Large intestine (tissue), 12 donors: ENCODE results near the gene FAM161A. TPM values are rescaled to one million over a fixed set of nuclear protein-coding genes. Genes with fewer than 3 reads are reported as not detected.
A peak's percentile ranks its signal among the peaks of the same experiment; 100 is the strongest.
"Not testable (repeated sequence)": the region's sequence is repeated elsewhere in the genome, so short reads cannot be mapped to it uniquely, and the experiment has no call there.

Experiments used
- DNase-seq, 2 donors: peaks; one replicate each; pipeline versions ENCODE4 v3.0.0 to v3.0.0-alpha.2; 2013
- H3K27ac ChIP-seq: one replicate; pipeline ENCODE4 v1.5.1; 2013; ENCODE audit warnings: low read length
- H3K27me3 ChIP-seq: 2 replicates; pipeline ENCODE4 v1.6.1; 2013; ENCODE audit warnings: low read length; ENCODE audit not compliant: control insufficient read depth, insufficient read depth
- H3K36me3 ChIP-seq: 2 replicates; pipeline ENCODE4 v1.6.1; 2013; ENCODE audit warnings: low read length; ENCODE audit not compliant: control insufficient read depth, insufficient read depth
- H3K4me1 ChIP-seq: one replicate; pipeline ENCODE4 v1.6.1; 2013; ENCODE audit warnings: low read length; ENCODE audit not compliant: control insufficient read depth, insufficient read depth
- H3K4me3 ChIP-seq: one replicate; pipeline ENCODE4 v1.5.1; 2013; ENCODE audit warnings: low read length
- H3K9me3 ChIP-seq: one replicate; pipeline ENCODE4 v1.6.1; 2013; ENCODE audit warnings: mild to moderate bottlenecking, low read depth, low read length, moderate library complexity; ENCODE audit not compliant: control insufficient read depth
- WGBS: methylation state at CpG from one replicate; pipeline ENCODE4 v1.1.5; 2013; ENCODE audit warnings: low lambda C conversion rate; ENCODE audit not compliant: insufficient coverage; 5-methylcytosine and 5-hydroxymethylcytosine counted together
- long read RNA-seq, 11 donors: transcript quantifications; one replicate each; lab custom pipeline, GENCODE V29; 2026
- polyA plus RNA-seq: library from polyadenylated mRNA; unstranded; fragments of 120-200 nt; gene quantifications from one replicate; pipeline ENCODE4 v1.2.1, GENCODE V29; 2013

Gene FAM161A
- polyA plus RNA-seq = 7.4 TPM
- long read RNA-seq, donor 1 = 0 reads
- long read RNA-seq, donor 2, partial matches to known transcripts = 0 of 3 reads
- long read RNA-seq, donor 2, other reads (novel, unspliced or antisense) = 0 of 3 reads
- long read RNA-seq, donor 3 = 0 reads
- long read RNA-seq, donor 4 = 0 reads
- long read RNA-seq, donor 5, partial matches to known transcripts = 0 of 1 reads
- long read RNA-seq, donor 5, other reads (novel, unspliced or antisense) = 0 of 1 reads
- long read RNA-seq, donor 6, partial matches to known transcripts = 5 of 5 reads
- long read RNA-seq, donor 6, other reads (novel, unspliced or antisense) = 0 of 5 reads
- long read RNA-seq, donor 7, partial matches to known transcripts = 6 of 6 reads
- long read RNA-seq, donor 7, other reads (novel, unspliced or antisense) = 0 of 6 reads
- long read RNA-seq, donor 8, partial matches to known transcripts = 0 of 1 reads
- long read RNA-seq, donor 8, other reads (novel, unspliced or antisense) = 0 of 1 reads
- long read RNA-seq, donor 9 = 0 reads
- long read RNA-seq, donor 10, partial matches to known transcripts = 0 of 1 reads
- long read RNA-seq, donor 10, other reads (novel, unspliced or antisense) = 0 of 1 reads
- long read RNA-seq, donor 11 = 0 reads

GRCh38 chr2:61853847-61854563 is at the start of gene FAM161A:
TSS of gene FAM161A (minus strand) at chr2:61854060. CDS start at chr2:61854041, 19 bp downstream.
- Histone ChIP-seq H3K27me3 (no peaks in the 10 kb centered on the region), H3K4me1 (no peaks in the 10 kb centered on the region), H3K36me3 (no peaks in the 10 kb centered on the region), H3K9me3 (no peaks in the 10 kb centered on the region), H3K27ac (peak within 1 kb of the TSS; percentile 81), H3K4me3 (peak within 1 kb of the TSS; percentile 76)
- DNase-seq = peak; percentile 82 to 89
- WGBS = 0% methylated on average over 1 of the region's 50 CpGs

DNA sequence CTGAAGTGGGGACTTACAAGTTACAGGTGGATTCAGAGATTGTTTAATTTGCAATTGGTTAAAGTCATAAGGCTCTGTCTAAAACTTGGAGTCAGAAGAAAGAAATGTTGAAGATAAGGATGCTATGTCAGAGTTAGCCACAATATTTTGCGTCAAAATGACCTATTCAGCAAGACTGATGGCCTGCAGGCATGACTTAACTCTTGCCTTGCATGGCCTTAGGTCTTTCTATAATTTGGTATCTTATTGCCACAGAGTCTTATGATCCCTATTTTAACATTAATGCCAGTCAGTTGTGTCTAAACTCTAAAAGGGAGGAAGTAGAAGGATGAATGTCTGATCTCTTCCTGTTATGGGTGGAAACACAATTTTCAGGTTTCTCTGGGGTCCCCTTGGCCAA is 46.4 kb upstream of the FAM161A start:
- no peak for DNase-seq
- Histone ChIP-seq H3K27me3 (no peaks in the 10 kb centered on the region), H3K9me3 (no peaks in the 10 kb centered on the region), H3K4me3 (no peak overlapping the region), H3K4me1 (no peaks in the 10 kb centered on the region), H3K27ac (no peak overlapping the region), H3K36me3 (no peaks in the 10 kb centered on the region)
- WGBS = no CpG with 5 or more reads among the region's 1 CpG

GRCh38 chr2:61898810-61899209 is 45.0 kb upstream of the FAM161A start:
- Histone ChIP-seq H3K36me3 (no peaks in the 10 kb centered on the region), H3K9me3 (no peaks in the 10 kb centered on the region), H3K4me1 (no peaks in the 10 kb centered on the region), H3K27me3 (no peaks in the 10 kb centered on the region), H3K27ac (no peak overlapping the region), H3K4me3 (no peak overlapping the region)
- 33% methylated on average over 1 of the region's 2 CpGs for WGBS
- no peak for DNase-seq

DNA sequence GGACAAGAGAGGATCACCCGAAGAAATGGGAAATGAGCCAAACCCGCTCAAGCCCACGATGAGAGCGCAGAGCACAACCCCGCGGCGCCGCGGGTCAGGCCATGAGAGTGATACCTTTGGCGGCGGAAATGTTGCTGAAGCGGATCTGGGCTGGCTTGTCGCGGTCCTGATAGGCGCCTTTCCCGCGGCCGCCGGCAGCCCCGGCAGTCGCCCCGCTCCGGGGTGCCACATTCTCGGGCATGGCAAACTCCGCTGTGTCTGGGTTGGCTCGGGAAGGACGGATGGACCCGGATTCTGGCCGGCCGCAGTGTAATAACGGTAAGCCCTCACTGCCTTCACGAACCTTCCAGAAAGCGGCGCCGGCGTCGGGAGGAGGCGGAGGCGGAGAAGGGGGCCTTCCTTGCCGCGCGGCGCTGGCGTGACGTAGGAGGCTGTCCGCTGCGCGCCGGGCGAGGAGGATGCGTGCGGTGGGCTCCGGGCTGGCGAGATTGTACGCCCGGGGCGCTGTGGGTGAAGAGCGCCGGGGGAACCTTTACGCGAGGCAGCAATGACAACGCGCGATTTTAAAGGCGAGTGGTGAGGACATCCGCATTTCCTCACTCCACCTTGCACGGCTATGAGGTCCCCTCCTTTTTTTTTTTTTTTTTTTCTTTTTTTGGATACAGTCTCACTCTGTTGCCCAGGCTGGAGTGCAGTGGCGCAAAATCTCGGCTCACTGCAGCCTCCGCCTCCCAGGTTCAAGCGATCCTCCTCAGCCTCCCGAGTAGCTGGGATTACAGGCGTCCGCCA is 34.6 kb upstream of the FAM161A start, which contains the start of gene CCT4:
Gene CCT4 (minus strand): TSS at position 390 of the 789 bp plus-strand sequence. CDS start 149 bp downstream, at position 241.
- peak; percentile 79 to 93 for DNase-seq
- Histone ChIP-seq H3K9me3 (peaks cover 3% of the 10 kb centered on the region), H3K4me3 (peak within 1 kb of the TSS; percentile 97), H3K4me1 (no peaks in the 10 kb centered on the region), H3K27me3 (no peaks in the 10 kb centered on the region), H3K36me3 (peaks cover 20% of the 10 kb centered on the region), H3K27ac (peak within 1 kb of the TSS; percentile 92)
- 0% methylated on average over 1 of the region's 74 CpGs for WGBS

GRCh38 chr2:61887717-61888266 is 33.9 kb upstream of the FAM161A start:
- no peaks in the 10 kb centered on the region for H3K27me3 ChIP-seq
- H3K4me1 ChIP-seq = no peaks in the 10 kb centered on the region
- peaks cover 23% of the 10 kb centered on the region for H3K36me3 ChIP-seq
- peaks cover 3% of the 10 kb centered on the region for H3K9me3 ChIP-seq
- H3K27ac ChIP-seq = peak overlapping the region; percentile 92
- peak overlapping the region; percentile 97 for H3K4me3 ChIP-seq
- 0% methylated on average over 7 of the region's 18 CpGs for WGBS
- no peak for DNase-seq

DNA sequence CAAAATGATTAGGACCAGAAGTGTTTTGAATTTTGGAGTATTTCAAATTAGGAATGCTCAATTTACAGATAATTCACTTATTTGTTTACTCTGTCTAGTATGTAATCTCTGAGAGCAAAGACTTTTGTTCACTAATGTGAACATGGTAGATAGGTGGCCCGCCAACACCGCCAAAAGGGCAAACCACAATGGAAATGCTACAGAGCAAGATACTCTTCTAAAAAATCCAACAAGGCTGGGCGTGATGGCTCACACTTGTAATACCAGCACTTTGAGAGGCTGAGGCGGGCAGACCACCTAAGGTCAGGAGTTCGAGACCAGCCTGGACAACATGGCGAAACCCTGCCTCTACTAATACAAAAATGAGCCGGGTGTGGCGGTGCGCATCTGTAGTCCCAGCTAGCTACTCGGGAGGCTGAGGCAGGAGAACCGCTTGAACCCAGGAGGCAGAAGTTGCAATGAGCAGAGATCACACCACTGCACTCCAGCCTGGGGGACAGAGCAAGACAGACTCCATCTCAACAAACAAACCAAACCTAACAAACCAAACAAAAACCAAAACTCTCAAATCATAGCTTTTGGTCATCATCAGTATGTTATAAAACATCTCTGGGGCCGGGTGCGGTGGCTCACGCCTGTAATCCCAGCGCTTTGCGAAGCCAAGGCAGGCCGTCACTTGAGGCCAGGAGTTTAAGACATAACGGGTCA is 32.2 kb upstream of the FAM161A start:
- no peaks in the 10 kb centered on the region for H3K4me1 ChIP-seq
- no peak for DNase-seq
- no peaks in the 10 kb centered on the region for H3K27me3 ChIP-seq
- H3K36me3 ChIP-seq = peaks cover 36% of the 10 kb centered on the region
- peaks cover 3% of the 10 kb centered on the region for H3K9me3 ChIP-seq
- no CpG with 5 or more reads among the region's 18 CpGs for WGBS
- H3K4me3 ChIP-seq = no peak overlapping the region
- no peak overlapping the region for H3K27ac ChIP-seq

- 100% methylated on average over 5 of the region's 5 CpGs for WGBS
- H3K9me3 ChIP-seq = no peaks in the 10 kb centered on the region
- H3K27me3 ChIP-seq = no peaks in the 10 kb centered on the region
- H3K4me1 ChIP-seq = no peaks in the 10 kb centered on the region
- H3K4me3 ChIP-seq = no peak overlapping the region
- no peak for DNase-seq
- H3K36me3 ChIP-seq = peaks cover 64% of the 10 kb centered on the region
- H3K27ac ChIP-seq = no peak overlapping the region
These were observed 29.0 kb upstream of the FAM161A start for GRCh38 chr2:61882850-61883249.

DNA sequence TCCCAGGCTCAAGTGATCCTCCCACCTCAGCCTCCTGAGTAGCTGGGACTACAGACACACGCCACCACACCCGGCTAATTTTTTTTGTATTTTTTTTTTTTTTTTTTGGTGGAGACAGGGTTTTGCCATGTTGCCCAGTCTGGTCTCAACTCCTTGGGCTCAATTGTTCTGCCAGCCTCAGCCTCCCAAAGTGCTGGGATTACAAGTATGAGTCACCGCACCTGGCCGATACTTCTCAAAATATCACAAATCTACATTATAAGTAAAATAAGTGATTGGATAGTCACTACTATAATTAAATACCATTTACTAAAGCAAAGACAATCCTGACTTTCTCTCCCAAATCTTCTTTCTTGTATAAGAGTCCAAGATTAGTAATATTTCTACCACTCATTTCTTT is 25.5 kb upstream of the FAM161A start:
- H3K4me1 ChIP-seq, H3K27me3 ChIP-seq, H3K9me3 ChIP-seq, H3K4me3 ChIP-seq, H3K27ac ChIP-seq, DNase-seq: not testable (repeated sequence)
- peaks cover 78% of the 10 kb centered on the region for H3K36me3 ChIP-seq
- no CpG with 5 or more reads among the region's 4 CpGs for WGBS

- WGBS = 90% methylated on average over 2 of the region's 3 CpGs
- Histone ChIP-seq H3K9me3 (no peaks in the 10 kb centered on the region), H3K4me1 (no peaks in the 10 kb centered on the region), H3K27ac (no peak overlapping the region), H3K27me3 (no peaks in the 10 kb centered on the region), H3K36me3 (peaks cover 80% of the 10 kb centered on the region), H3K4me3 (no peak overlapping the region)
- DNase-seq = no peak
These were observed 24.9 kb upstream of the FAM161A start for GRCh38 chr2:61878761-61879160.
